ENCODE data around the gene MPDU1. TPM values are rescaled to one million over a fixed set of nuclear protein-coding genes. Genes with fewer than 3 reads are reported as not detected.
A peak's percentile ranks its signal among the peaks of the same experiment; 100 is the strongest.

MPDU1 gene
- total and polyA plus RNA-seq, 2 of the 4 experiments (the other 2 are of a cell fraction): 135 to 149 TPM

GRCh38 chr17:7549401-7550055 lies 34.1 kb upstream of the MPDU1 start:
- CTCF ChIA-PET: interaction anchor here (0.6 to 1.8 kb wide), 2 partner anchors 11 to 36 kb away, joined by 3 to 8 read pairs; no protein-coding TSS in a partner anchor
- peak overlapping the region; percentile 51 for H3K23ac ChIP-seq (ENCODE audit: low read depth, low read length)
- dilution Hi-C loops (cut with HindIII; ENCODE audit: low sequenced_read_pairs, unreplicated experiment): no loop called here
- no peaks in the 10 kb centered on the region for H3K27me3 ChIP-seq (ENCODE audit: control insufficient read depth, insufficient read depth, low read length)
- BruUV-seq (replicated peaks): no TSS peak
- peak overlapping the region; percentile 22; the same call in 1 of the 2 replicates for H3K27ac ChIP-seq (ENCODE audit: insufficient read depth, low read length)
- H4K91ac ChIP-seq (ENCODE audit: insufficient read depth, low read depth, low read length): peak overlapping the region; percentile 63
- H4K20me1 ChIP-seq (ENCODE audit: insufficient read depth, low read length): no peaks in the 10 kb centered on the region
- peak overlapping the region; percentile 18 for H2BK5ac ChIP-seq (ENCODE audit: low read depth, low read length, poor library complexity, severe bottlenecking)
- no peak overlapping the region for H2BK20ac ChIP-seq (ENCODE audit: low read depth, low read length)
- H3K4me3 ChIP-seq (ENCODE audit: insufficient read depth, low read depth, low read length): peak overlapping the region; percentile 67
- peak overlapping the region; percentile 71 to 88 for H4K8ac ChIP-seq (ENCODE audit: low read depth in 2 of 2, low read length in 2 of 2)
- H3K4me2 ChIP-seq (ENCODE audit: low read depth, low read length): peak overlapping the region; percentile 87
- in situ Hi-C loops (cut with MboI; ENCODE audit: low sequenced_read_pairs): loop anchor here (5.0 to 25.0 kb wide), 3 partner anchors 37 to 487 kb away; partner anchors contain the start of genes KCTD11 and TMEM95
- H4K5ac ChIP-seq (ENCODE audit: low read depth, low read length): peak overlapping the region; percentile 88
- peak overlapping the region; percentile 58 for H3K14ac ChIP-seq (replicated peaks; ENCODE audit: low read depth, low read length)
- intact Hi-C loops (cut with micrococcal nuclease): no loop called here
- peaks cover 5% of the 10 kb centered on the region; the same call in 1 of the 2 replicates for H3K9me1 ChIP-seq (ENCODE audit: insufficient read depth, low read length)
- H2AK9ac ChIP-seq (replicated peaks; ENCODE audit: low read depth, low read length, poor library complexity): peak overlapping the region; percentile 97
- WGBS, 2 experiments (ENCODE audit: extremely low coverage in 2 of 2, insufficient read length in 1 of 2): 82% methylated on average over 17 of the region's 20 CpGs; no CpG with 5 or more reads in 1 of the 2 experiments
- H3K4ac ChIP-seq (ENCODE audit: low read depth, low read length): peak overlapping the region; percentile 81
- POLR2A ChIA-PET (ENCODE audit: unreplicated experiment): interaction anchor here (0.5 kb wide), 1 partner anchor 136 kb away, joined by 5 read pairs; no protein-coding TSS in a partner anchor
- H2AK5ac ChIP-seq (ENCODE audit: low read depth, low read length): peak overlapping the region; percentile 87
- H2BK15ac ChIP-seq (ENCODE audit: low read depth, low read length): no peak overlapping the region
- DNase-seq (no peak), ATAC-seq (ENCODE audit: low read depth) (peak; percentile 38)
- H3K36me3 ChIP-seq (ENCODE audit: control insufficient read depth, insufficient read depth, low read length): peaks cover 4% of the 10 kb centered on the region; the same call in 1 of the 2 replicates
- H3K18ac ChIP-seq (ENCODE audit: low read depth, low read length): peak overlapping the region; percentile 11; the same call in 1 of the 2 replicates
- peak overlapping the region; percentile 54 for H2BK120ac ChIP-seq (ENCODE audit: low read depth, low read length)
- peak overlapping the region; percentile 98 for H2AFZ ChIP-seq (replicated peaks; ENCODE audit: low read length, poor library complexity)
- H3K9ac ChIP-seq (ENCODE audit: low read depth, low read length): peak overlapping the region; percentile 57
- H3K4me1 ChIP-seq (ENCODE audit: control insufficient read depth, insufficient read depth, low read length): peaks cover 8% of the 10 kb centered on the region
- H3K9me3 ChIP-seq (ENCODE audit: control insufficient read depth, insufficient read depth, low read length): no peaks in the 10 kb centered on the region
- no peak overlapping the region for H3K56ac ChIP-seq (ENCODE audit: extremely low read depth, insufficient read depth, low read length)
- TF ChIP-seq USF2 (IDR thresholded peaks at IDR 0.05; ENCODE audit: low read depth, low read length): no peak
- peaks cover 0 to 13% of the 10 kb centered on the region in 2 experiments; a peak in 2 of 4 replicates for H3K79me1 ChIP-seq (ENCODE audit: low read depth in 1 of 2, low read length in 2 of 2)

Measured in IMR-90 (cell line).